Measurements from ENCODE around the gene EFEMP2. TPM values are rescaled to one million over a fixed set of nuclear protein-coding genes. Genes with fewer than 3 reads are reported as not detected.
A peak's percentile ranks its signal among the peaks of the same experiment; 100 is the strongest.

EFEMP2 gene
- total RNA-seq, 1 experiment from 2014 or later = 4.5 TPM

DNA sequence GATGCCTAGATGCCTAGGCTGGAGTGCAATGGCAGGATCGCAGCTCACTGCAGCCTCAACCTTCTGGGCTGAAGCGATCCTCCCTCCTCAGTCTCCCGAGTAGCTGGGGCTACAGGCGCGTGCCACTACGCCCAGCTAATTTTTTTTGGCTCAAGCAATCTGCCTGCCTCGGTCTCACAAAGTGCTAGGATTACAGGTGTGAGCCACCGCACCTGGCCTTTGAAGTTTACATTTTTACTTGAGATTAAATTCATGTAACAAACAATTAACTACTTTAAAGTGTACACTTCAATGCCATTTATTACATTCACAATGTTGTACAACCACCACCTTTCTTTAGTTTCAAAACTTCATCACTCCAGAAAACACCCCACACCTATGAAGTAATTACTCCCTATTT is 31.1 kb upstream of the EFEMP2 start:
- Histone ChIP-seq H3K79me2 (ENCODE audit: low read length) (peaks cover 63% of the 10 kb centered on the region), H3K4me1 (ENCODE audit: insufficient read depth, low read length) (peaks cover 48% of the 10 kb centered on the region), H4K20me1 (ENCODE audit: low read length) (peaks cover 11% of the 10 kb centered on the region), H3K27ac (ENCODE audit: low read length) (peak overlapping the region; percentile 87), H3K36me3 (ENCODE audit: low read depth, low read length) (peaks cover 12% of the 10 kb centered on the region), H3K27me3 (ENCODE audit: low read length) (no peaks in the 10 kb centered on the region), H3K4me2 (ENCODE audit: low read length) (peak overlapping the region; percentile 62), H3F3A (ENCODE audit: low read length, unreplicated experiment) (peaks cover 4% of the 10 kb centered on the region), H2AFZ (ENCODE audit: low read length) (no peak overlapping the region), H3K4me3 (ENCODE audit: low read length) (no peak overlapping the region), H3K9me3 (ENCODE audit: low read length) (no peaks in the 10 kb centered on the region), H3K9me2 (replicated peaks; ENCODE audit: low read length) (no peaks in the 10 kb centered on the region), H3K9ac (ENCODE audit: low read length) (peak overlapping the region; percentile 28)
- no TSS peak for BruUV-seq (replicated peaks)
- POLR2A ChIA-PET (ENCODE audit: unreplicated experiment) = interaction anchor here (1.0 kb wide), 1 partner anchor 12 kb away, joined by 3 read pairs; no protein-coding TSS in a partner anchor
- intact Hi-C loops (cut with micrococcal nuclease) = no loop called here
- no peak for TF ChIP-seq EZH2 (IDR thresholded peaks at IDR 0.05; ENCODE audit: low read length, unreplicated experiment)
- TF ChIP-seq, protein P1, sequence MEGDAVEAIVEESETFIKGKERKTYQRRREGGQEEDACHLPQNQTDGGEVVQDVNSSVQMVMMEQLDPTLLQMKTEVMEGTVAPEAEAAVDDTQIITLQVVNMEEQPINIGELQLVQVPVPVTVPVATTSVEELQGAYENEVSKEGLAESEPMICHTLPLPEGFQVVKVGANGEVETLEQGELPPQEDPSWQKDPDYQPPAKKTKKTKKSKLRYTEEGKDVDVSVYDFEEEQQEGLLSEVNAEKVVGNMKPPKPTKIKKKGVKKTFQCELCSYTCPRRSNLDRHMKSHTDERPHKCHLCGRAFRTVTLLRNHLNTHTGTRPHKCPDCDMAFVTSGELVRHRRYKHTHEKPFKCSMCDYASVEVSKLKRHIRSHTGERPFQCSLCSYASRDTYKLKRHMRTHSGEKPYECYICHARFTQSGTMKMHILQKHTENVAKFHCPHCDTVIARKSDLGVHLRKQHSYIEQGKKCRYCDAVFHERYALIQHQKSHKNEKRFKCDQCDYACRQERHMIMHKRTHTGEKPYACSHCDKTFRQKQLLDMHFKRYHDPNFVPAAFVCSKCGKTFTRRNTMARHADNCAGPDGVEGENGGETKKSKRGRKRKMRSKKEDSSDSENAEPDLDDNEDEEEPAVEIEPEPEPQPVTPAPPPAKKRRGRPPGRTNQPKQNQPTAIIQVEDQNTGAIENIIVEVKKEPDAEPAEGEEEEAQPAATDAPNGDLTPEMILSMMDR (conservative IDR thresholded peaks at IDR 0.05; ENCODE audit: low read depth, low read length) = no peak
- no peak for TF ChIP-seq EZH2phosphoT487 (IDR thresholded peaks at IDR 0.05; ENCODE audit: borderline replicate concordance, low read length)
- ATAC-seq = no peak
- CTCF ChIA-PET = interaction anchor here (1.3 kb wide), 1 partner anchor 15 kb away, joined by 17 read pairs; the partner anchor contains the start of gene FIBP
- no peak for DNase-seq

DNA sequence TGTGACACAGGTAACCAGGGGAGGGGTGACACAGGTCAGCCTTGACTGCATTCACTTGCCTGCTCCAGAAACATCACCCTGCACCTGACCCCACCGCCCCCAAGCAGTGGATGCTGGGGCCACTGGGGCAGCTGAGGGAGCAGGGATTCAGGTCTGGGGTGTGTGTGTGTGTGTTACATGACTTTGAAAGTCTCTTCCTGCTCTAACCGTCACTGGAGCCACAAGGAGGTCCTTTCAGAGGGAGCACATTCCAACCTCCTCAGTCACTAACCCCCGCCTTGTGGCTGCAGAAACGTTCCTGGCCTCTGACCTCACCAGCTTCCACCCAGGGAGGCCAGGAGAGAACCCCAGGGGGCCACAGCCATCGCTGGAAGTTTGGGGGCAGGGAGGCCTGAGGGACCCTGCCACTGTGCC is 30.5 kb upstream of the EFEMP2 start:
- Histone ChIP-seq H3K27me3 (ENCODE audit: low read length) (no peaks in the 10 kb centered on the region), H3K9me2 (replicated peaks; ENCODE audit: low read length) (no peaks in the 10 kb centered on the region), H3F3A (ENCODE audit: low read length, unreplicated experiment) (peaks cover 6% of the 10 kb centered on the region), H3K9me3 (ENCODE audit: low read length) (no peaks in the 10 kb centered on the region), H4K20me1 (ENCODE audit: low read length) (peaks cover 17% of the 10 kb centered on the region), H3K4me3 (ENCODE audit: low read length) (no peak overlapping the region), H3K4me2 (ENCODE audit: low read length) (peak overlapping the region; percentile 62), H3K36me3 (ENCODE audit: low read depth, low read length) (peaks cover 18% of the 10 kb centered on the region), H3K9ac (ENCODE audit: low read length) (peak overlapping the region; percentile 28), H3K79me2 (ENCODE audit: low read length) (peaks cover 65% of the 10 kb centered on the region), H3K4me1 (ENCODE audit: insufficient read depth, low read length) (peaks cover 45% of the 10 kb centered on the region), H2AFZ (ENCODE audit: low read length) (no peak overlapping the region), H3K27ac (ENCODE audit: low read length) (peak overlapping the region; percentile 87)
- BruUV-seq (replicated peaks) = no TSS peak
- ChIA-PET POLR2A (ENCODE audit: unreplicated experiment) (interaction anchor here (0.6 to 1.0 kb wide), 4 partner anchors 9 to 13 kb away, joined by 3 to 5 read pairs (median 3); no protein-coding TSS in a partner anchor), CTCF (interaction anchor here (1.3 kb wide), 1 partner anchor 15 kb away, joined by 17 read pairs; the partner anchor contains the start of gene FIBP)
- TF ChIP-seq EZH2 (IDR thresholded peaks at IDR 0.05; ENCODE audit: low read length, unreplicated experiment) (no peak), EZH2phosphoT487 (IDR thresholded peaks at IDR 0.05; ENCODE audit: borderline replicate concordance, low read length) (no peak)
- TF ChIP-seq, protein P1 (conservative IDR thresholded peaks at IDR 0.05; ENCODE audit: low read depth, low read length) = no peak
- ATAC-seq = peak; percentile 50
- peak; percentile 96 for DNase-seq
- intact Hi-C loops (cut with micrococcal nuclease) = no loop called here

DNA sequence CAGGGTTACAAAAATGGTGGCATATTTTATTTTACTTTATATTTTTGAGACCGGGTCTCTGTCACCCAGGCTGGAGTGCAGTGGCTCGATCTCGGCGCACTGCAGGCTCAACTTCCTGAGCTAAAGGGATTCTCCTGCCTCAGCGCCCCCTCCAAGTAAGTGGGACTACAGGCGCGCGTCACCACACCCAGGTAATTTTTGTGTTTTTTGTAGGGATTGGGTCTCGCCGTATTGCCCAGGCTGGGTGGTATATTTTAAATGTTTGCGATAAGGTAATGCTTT is 28.2 kb upstream of the EFEMP2 start:
- no peak for ATAC-seq
- Histone ChIP-seq H2AFZ (ENCODE audit: low read length) (no peak overlapping the region), H3K27ac (ENCODE audit: low read length) (peak overlapping the region; percentile 87), H3K9ac (ENCODE audit: low read length) (peak overlapping the region; percentile 59), H3K9me3 (ENCODE audit: low read length) (no peaks in the 10 kb centered on the region), H4K20me1 (ENCODE audit: low read length) (peaks cover 38% of the 10 kb centered on the region), H3K4me3 (ENCODE audit: low read length) (peak overlapping the region; percentile 49), H3K4me1 (ENCODE audit: insufficient read depth, low read length) (peaks cover 49% of the 10 kb centered on the region), H3K79me2 (ENCODE audit: low read length) (peaks cover 81% of the 10 kb centered on the region), H3K4me2 (ENCODE audit: low read length) (peak overlapping the region; percentile 62), H3K27me3 (ENCODE audit: low read length) (no peaks in the 10 kb centered on the region), H3F3A (ENCODE audit: low read length, unreplicated experiment) (peaks cover 25% of the 10 kb centered on the region), H3K36me3 (ENCODE audit: low read depth, low read length) (peaks cover 40% of the 10 kb centered on the region), H3K9me2 (replicated peaks; ENCODE audit: low read length) (no peaks in the 10 kb centered on the region)
- ChIA-PET CTCF (interaction anchor here (0.6 to 1.0 kb wide), 4 partner anchors 9 to 17 kb away, joined by 3 to 24 read pairs (median 5); partner anchors contain the start of gene FIBP), POLR2A (ENCODE audit: unreplicated experiment) (interaction anchor here (0.5 to 2.9 kb wide), 13 partner anchors 8 to 872 kb away, joined by 3 to 31 read pairs (median 8); partner anchors contain the start of genes CCDC85B, FIBP, MUS81 and NEAT1)
- intact Hi-C loops (cut with micrococcal nuclease) = loop anchor here (1.0 kb wide), 1 partner anchor 10 kb away; no protein-coding TSS in a partner anchor
- DNase-seq = no peak
- BruUV-seq (replicated peaks) = TSS peak; percentile 63
- TF ChIP-seq EZH2phosphoT487 (IDR thresholded peaks at IDR 0.05; ENCODE audit: borderline replicate concordance, low read length) = no peak
- TF ChIP-seq, protein P1 (conservative IDR thresholded peaks at IDR 0.05; ENCODE audit: low read depth, low read length) = no peak
- no peak for TF ChIP-seq EZH2 (IDR thresholded peaks at IDR 0.05; ENCODE audit: low read length, unreplicated experiment)

All from PC-3 (cell line).